ENCODE data around the gene CORO1C. TPM values are rescaled to one million over a fixed set of nuclear protein-coding genes. Genes with fewer than 3 reads are reported as not detected.

The CORO1C gene
- total and polyA plus RNA-seq, 2 donors (not counting 3 experiments of a cell fraction or from before 2014, with no cell fraction given), result 150 to 240 TPM

- CTCF ChIA-PET, result interaction anchor here (0.6 to 2.1 kb wide), 9 partner anchors 9 to 342 kb away, joined by 3 to 6 read pairs (median 4); partner anchors contain the start of gene ISCU
- intact Hi-C loops (cut with micrococcal nuclease), result loop anchor here (1.0 kb wide), 2 partner anchors 190 to 480 kb away; partner anchors contain the start of gene ALKBH2
- TF ChIP-seq MYC (IDR thresholded peaks at IDR 0.05; ENCODE audit: low read depth, low read length) (no peak), POLR2AphosphoS5 (IDR thresholded peaks at IDR 0.05; ENCODE audit: insufficient read depth, low read depth, low read length) (no peak), FOS (IDR thresholded peaks at IDR 0.05; ENCODE audit: borderline replicate concordance, insufficient read depth, low read length) (no peak), POLR2A (IDR thresholded peaks at IDR 0.05; ENCODE audit: low read depth, low read length) (no peak), GATA2 (IDR thresholded peaks at IDR 0.05; ENCODE audit: insufficient read depth, insufficient read length, low read depth, low read length) (no peak), CTCF (IDR thresholded peaks at IDR 0.05; ENCODE audit: extremely low read depth in 1 of 2, insufficient read depth in 1 of 2, low read depth in 1 of 2, low read length in 2 of 2) (no peak), EZH2 (IDR thresholded peaks at IDR 0.05; ENCODE audit: borderline replicate concordance, low read depth, low read length, severe bottlenecking) (no peak), MAX (IDR thresholded peaks at IDR 0.05; ENCODE audit: insufficient read depth, insufficient read length) (no peak), JUN (IDR thresholded peaks at IDR 0.05; ENCODE audit: borderline replicate concordance, insufficient read depth, insufficient read length, low read depth) (no peak)
- no peaks in the 10 kb centered on the region for H3K9me1 ChIP-seq (replicated peaks; ENCODE audit: control insufficient read depth, extremely low read depth, insufficient read depth, low read length)
- no peaks in the 10 kb centered on the region for H3K27me3 ChIP-seq (ENCODE audit: control insufficient read depth in 2 of 2, insufficient read depth in 2 of 2, low read length in 2 of 2)
- H3K4me1 ChIP-seq (ENCODE audit: control insufficient read depth, extremely low read depth, insufficient read depth, low read length), result peaks cover 3% of the 10 kb centered on the region
- BruUV-seq (replicated peaks), result no TSS peak
- DNase-seq (ENCODE audit: low read depth, low spot score) (no peak), FAIRE-seq (no peak)
- H3K4me2 ChIP-seq (ENCODE audit: insufficient read depth, low read length), result no peak overlapping the region
- H3K79me2 ChIP-seq (ENCODE audit: control insufficient read depth, insufficient read depth, low read length), result no peaks in the 10 kb centered on the region
- H3K9me3 ChIP-seq (replicated peaks; ENCODE audit: control insufficient read depth, insufficient read depth, low read length), result no peaks in the 10 kb centered on the region
- no peaks in the 10 kb centered on the region for H3K36me3 ChIP-seq (ENCODE audit: control insufficient read depth in 2 of 2, extremely low read depth in 1 of 2, insufficient read depth in 2 of 2, low read length in 2 of 2)
- POLR2A ChIA-PET, result no interaction called here
- no peaks in the 10 kb centered on the region for H4K20me1 ChIP-seq (replicated peaks; ENCODE audit: control insufficient read depth, extremely low read depth, insufficient read depth, low read length)
- H3K27ac ChIP-seq (ENCODE audit: insufficient read depth, low read depth, low read length), result no peak overlapping the region
- dilution Hi-C loops (cut with MboI; ENCODE audit: extremely low pct_ligation_motif_present, low sequenced_read_pairs), result no loop called here
- no peak overlapping the region for H3K4me3 ChIP-seq (replicated peaks in 1 of 3; ENCODE audit: insufficient read depth in 1 of 3, low read depth in 1 of 3, low read length in 3 of 3)
- H3K9ac ChIP-seq (replicated peaks; ENCODE audit: extremely low read depth, insufficient read depth, low read length), result no peak overlapping the region
- no peak overlapping the region for H2AFZ ChIP-seq (ENCODE audit: low read depth, low read length)
Observed at GRCh38 chr12:108612788-108613282, 118.5 kb downstream of the CORO1C start.

All from endothelial cell of umbilical vein (primary cell).